ENCODE results near the gene SUGCT.

SUGCT gene

DNA sequence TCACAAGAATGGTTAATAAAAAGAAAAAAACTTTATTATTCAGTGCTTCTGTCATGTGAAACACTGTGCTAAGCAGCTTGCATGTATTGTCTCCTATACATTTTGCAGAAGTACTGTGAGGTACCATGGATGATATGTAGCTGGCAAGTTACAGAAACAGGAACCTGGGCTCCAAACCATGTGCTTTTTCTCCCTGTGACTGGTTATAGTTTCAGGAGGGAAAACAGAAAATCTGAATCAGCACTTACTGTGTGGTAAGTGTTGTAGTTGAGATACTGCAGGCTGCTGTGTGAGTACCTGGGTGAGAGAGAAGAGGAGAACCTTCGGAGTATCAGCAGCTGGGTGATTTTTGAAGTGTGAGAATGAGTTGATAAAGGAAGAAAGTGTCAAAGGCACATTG is 285.0 kb downstream of the SUGCT start:
- Histone ChIP-seq H3K4me1 (ENCODE audit: control insufficient read depth, low read depth, low read length) (peaks cover 8% of the 10 kb centered on the region), H3K9ac (ENCODE audit: low read length) (no peak overlapping the region), H3K36me3 (ENCODE audit: control insufficient read depth, low read depth, low read length) (no peaks in the 10 kb centered on the region), H3K4me3 (ENCODE audit: low read length) (no peak overlapping the region), H3K27me3 (ENCODE audit: control insufficient read depth, insufficient read depth, low read length) (no peaks in the 10 kb centered on the region), H3K9me3 (ENCODE audit: control insufficient read depth, low read depth, low read length) (no peaks in the 10 kb centered on the region), H3K27ac (ENCODE audit: low read length) (no peak overlapping the region)

DNA sequence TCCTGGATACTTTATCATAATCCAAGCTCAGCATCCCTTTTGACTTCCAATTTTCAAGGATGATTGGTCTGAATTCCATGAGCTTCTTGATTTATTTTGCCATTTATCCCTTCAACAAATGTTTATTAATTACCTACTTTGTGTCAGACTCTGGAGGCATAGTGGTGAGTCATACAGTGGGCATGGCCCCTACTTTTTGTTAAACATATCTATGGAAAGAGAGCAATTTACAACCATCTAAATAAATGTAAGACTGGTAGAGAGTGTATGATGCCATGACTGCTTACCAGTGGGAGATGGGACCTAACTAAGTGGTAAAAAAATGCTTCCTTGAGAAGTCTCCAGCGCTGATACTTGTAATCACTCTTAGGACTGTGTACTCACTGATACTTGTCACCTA is 286.6 kb downstream of the SUGCT start:
- no peaks in the 10 kb centered on the region for H3K27me3 ChIP-seq (ENCODE audit: control insufficient read depth, insufficient read depth, low read length)
- H3K4me1 ChIP-seq (ENCODE audit: control insufficient read depth, low read depth, low read length) = peaks cover 8% of the 10 kb centered on the region
- no peaks in the 10 kb centered on the region for H3K9me3 ChIP-seq (ENCODE audit: control insufficient read depth, low read depth, low read length)
- H3K27ac ChIP-seq (ENCODE audit: low read length) = no peak overlapping the region
- no peaks in the 10 kb centered on the region for H3K36me3 ChIP-seq (ENCODE audit: control insufficient read depth, low read depth, low read length)
- H3K9ac ChIP-seq (ENCODE audit: low read length) = no peak overlapping the region
- H3K4me3 ChIP-seq (ENCODE audit: low read length) = no peak overlapping the region

DNA sequence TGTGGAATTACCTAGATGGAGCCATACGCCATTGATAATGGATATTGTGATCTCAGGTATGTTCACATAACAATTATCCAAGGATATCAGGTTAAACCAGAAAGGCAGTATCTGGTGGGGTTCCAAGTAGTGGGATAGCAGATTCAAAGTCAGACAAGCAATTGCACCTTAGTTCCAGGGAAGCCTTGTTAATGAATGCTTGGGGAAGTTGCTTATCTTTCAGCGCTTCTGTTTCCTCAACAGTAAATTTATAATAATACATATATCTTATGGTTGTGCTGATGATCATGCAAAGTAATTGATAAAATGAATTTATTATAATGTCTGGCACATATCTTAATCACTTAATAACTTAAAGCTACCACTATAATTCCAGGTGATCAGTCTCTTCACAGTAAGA is 290.9 kb downstream of the SUGCT start:
- H3K9ac ChIP-seq (ENCODE audit: low read length) = no peak overlapping the region
- no peaks in the 10 kb centered on the region for H3K4me1 ChIP-seq (ENCODE audit: control insufficient read depth, low read depth, low read length)
- H3K27ac ChIP-seq (ENCODE audit: low read length) = no peak overlapping the region
- no peaks in the 10 kb centered on the region for H3K27me3 ChIP-seq (ENCODE audit: control insufficient read depth, insufficient read depth, low read length)
- H3K4me3 ChIP-seq (ENCODE audit: low read length) = no peak overlapping the region
- H3K36me3 ChIP-seq (ENCODE audit: control insufficient read depth, low read depth, low read length) = no peaks in the 10 kb centered on the region
- no peaks in the 10 kb centered on the region for H3K9me3 ChIP-seq (ENCODE audit: control insufficient read depth, low read depth, low read length)

GRCh38 chr7:40428421-40428820 is 293.6 kb downstream of the SUGCT start:
- H3K9me3 ChIP-seq (ENCODE audit: control insufficient read depth, low read depth, low read length) = peaks cover 3% of the 10 kb centered on the region
- no peak overlapping the region for H3K27ac ChIP-seq (ENCODE audit: low read length)
- H3K4me1 ChIP-seq (ENCODE audit: control insufficient read depth, low read depth, low read length) = no peaks in the 10 kb centered on the region
- H3K9ac ChIP-seq (ENCODE audit: low read length) = no peak overlapping the region
- no peak overlapping the region for H3K4me3 ChIP-seq (ENCODE audit: low read length)
- no peaks in the 10 kb centered on the region for H3K36me3 ChIP-seq (ENCODE audit: control insufficient read depth, low read depth, low read length)
- no peaks in the 10 kb centered on the region for H3K27me3 ChIP-seq (ENCODE audit: control insufficient read depth, insufficient read depth, low read length)

- Histone ChIP-seq H3K9me3 (ENCODE audit: control insufficient read depth, low read depth, low read length) (peaks cover 3% of the 10 kb centered on the region), H3K36me3 (ENCODE audit: control insufficient read depth, low read depth, low read length) (no peaks in the 10 kb centered on the region), H3K27ac (ENCODE audit: low read length) (no peak overlapping the region), H3K27me3 (ENCODE audit: control insufficient read depth, insufficient read depth, low read length) (no peaks in the 10 kb centered on the region), H3K4me3 (ENCODE audit: low read length) (no peak overlapping the region), H3K9ac (ENCODE audit: low read length) (no peak overlapping the region), H3K4me1 (ENCODE audit: control insufficient read depth, low read depth, low read length) (no peaks in the 10 kb centered on the region)
Observed at GRCh38 chr7:40429826-40430225, 295.0 kb downstream of the SUGCT start.

DNA sequence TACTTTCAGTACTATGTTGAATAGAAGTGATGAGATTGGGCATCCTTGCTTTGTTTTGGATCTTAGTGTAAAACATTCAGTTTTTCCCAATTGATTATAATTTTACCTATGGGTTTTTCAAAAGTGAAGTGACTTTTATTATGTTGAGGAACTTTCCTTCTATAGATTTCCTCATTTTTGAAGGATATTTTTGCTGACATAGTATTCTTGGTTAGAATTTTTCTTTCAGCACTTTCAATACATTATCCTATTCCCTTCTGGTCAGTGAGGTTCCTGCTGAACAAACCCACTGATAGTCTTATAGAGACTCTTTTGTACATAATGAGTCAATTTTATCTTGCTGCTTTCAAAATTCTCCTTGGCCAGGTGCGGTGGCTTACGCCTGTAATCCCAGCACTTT is 297.2 kb downstream of the SUGCT start:
- H3K27ac ChIP-seq (ENCODE audit: low read length) = no peak overlapping the region
- no peak overlapping the region for H3K9ac ChIP-seq (ENCODE audit: low read length)
- peaks cover 3% of the 10 kb centered on the region for H3K9me3 ChIP-seq (ENCODE audit: control insufficient read depth, low read depth, low read length)
- H3K27me3 ChIP-seq (ENCODE audit: control insufficient read depth, insufficient read depth, low read length) = no peaks in the 10 kb centered on the region
- no peaks in the 10 kb centered on the region for H3K36me3 ChIP-seq (ENCODE audit: control insufficient read depth, low read depth, low read length)
- no peaks in the 10 kb centered on the region for H3K4me1 ChIP-seq (ENCODE audit: control insufficient read depth, low read depth, low read length)
- H3K4me3 ChIP-seq (ENCODE audit: low read length) = no peak overlapping the region

GRCh38 chr7:40436710-40437109 is 301.9 kb downstream of the SUGCT start:
- H3K4me3 ChIP-seq (ENCODE audit: low read length) = no peak overlapping the region
- H3K9me3 ChIP-seq (ENCODE audit: control insufficient read depth, low read depth, low read length) = no peaks in the 10 kb centered on the region
- H3K27ac ChIP-seq (ENCODE audit: low read length) = no peak overlapping the region
- no peak overlapping the region for H3K9ac ChIP-seq (ENCODE audit: low read length)
- H3K27me3 ChIP-seq (ENCODE audit: control insufficient read depth, insufficient read depth, low read length) = no peaks in the 10 kb centered on the region
- H3K36me3 ChIP-seq (ENCODE audit: control insufficient read depth, low read depth, low read length) = no peaks in the 10 kb centered on the region
- H3K4me1 ChIP-seq (ENCODE audit: control insufficient read depth, low read depth, low read length) = no peaks in the 10 kb centered on the region

DNA sequence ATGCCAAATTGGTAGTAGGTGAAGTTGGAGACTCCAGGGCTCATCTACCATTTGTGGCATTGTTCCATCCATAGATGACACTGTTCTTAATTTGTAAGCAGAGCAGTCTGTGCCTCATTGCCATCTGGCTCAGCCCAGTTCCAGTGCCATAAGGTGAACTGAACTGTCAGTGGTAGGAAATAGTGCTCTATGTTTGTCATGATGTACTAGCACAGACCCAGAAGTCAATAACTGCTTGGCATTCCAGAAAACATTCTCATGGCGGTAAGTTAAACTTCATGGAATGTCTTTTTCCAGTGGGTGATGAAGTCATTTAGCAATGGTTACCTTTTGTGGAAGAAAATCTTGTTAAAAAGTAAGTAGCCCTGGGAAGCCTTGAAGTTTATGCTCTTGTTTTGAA is 302.7 kb downstream of the SUGCT start:
- Histone ChIP-seq H3K9me3 (ENCODE audit: control insufficient read depth, low read depth, low read length) (no peaks in the 10 kb centered on the region), H3K4me1 (ENCODE audit: control insufficient read depth, low read depth, low read length) (no peaks in the 10 kb centered on the region), H3K9ac (ENCODE audit: low read length) (no peak overlapping the region), H3K4me3 (ENCODE audit: low read length) (no peak overlapping the region), H3K27me3 (ENCODE audit: control insufficient read depth, insufficient read depth, low read length) (no peaks in the 10 kb centered on the region), H3K27ac (ENCODE audit: low read length) (no peak overlapping the region), H3K36me3 (ENCODE audit: control insufficient read depth, low read depth, low read length) (no peaks in the 10 kb centered on the region)

- no peaks in the 10 kb centered on the region for H3K9me3 ChIP-seq (ENCODE audit: control insufficient read depth, low read depth, low read length)
- H3K4me1 ChIP-seq (ENCODE audit: control insufficient read depth, low read depth, low read length) = no peaks in the 10 kb centered on the region
- no peak overlapping the region for H3K9ac ChIP-seq (ENCODE audit: low read length)
- no peaks in the 10 kb centered on the region for H3K27me3 ChIP-seq (ENCODE audit: control insufficient read depth, insufficient read depth, low read length)
- H3K27ac ChIP-seq (ENCODE audit: low read length) = no peak overlapping the region
- no peaks in the 10 kb centered on the region for H3K36me3 ChIP-seq (ENCODE audit: control insufficient read depth, low read depth, low read length)
- no peak overlapping the region for H3K4me3 ChIP-seq (ENCODE audit: low read length)
Observed at GRCh38 chr7:40437936-40438634, 303.3 kb downstream of the SUGCT start.

DNA sequence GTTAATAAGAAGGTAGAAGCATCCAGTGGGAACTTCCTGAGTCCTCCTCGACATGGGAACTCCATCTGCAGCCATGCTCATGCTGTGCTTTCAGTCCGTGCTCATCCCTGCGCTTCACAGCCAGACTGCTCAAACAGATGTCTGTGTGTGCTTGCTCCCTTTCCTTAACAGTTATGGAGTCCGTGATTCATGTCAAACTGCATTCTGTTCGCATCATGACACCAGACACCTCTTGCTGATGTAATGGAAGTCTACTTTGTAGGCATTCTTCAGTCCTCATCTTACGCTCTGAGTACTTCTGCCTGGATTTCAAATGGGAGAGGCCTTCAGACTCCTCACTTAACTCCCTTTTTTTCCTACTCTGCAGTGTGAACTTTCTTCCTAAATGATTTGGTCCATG is 304.9 kb downstream of the SUGCT start:
- H3K36me3 ChIP-seq (ENCODE audit: control insufficient read depth, low read depth, low read length) = no peaks in the 10 kb centered on the region
- H3K9ac ChIP-seq (ENCODE audit: low read length) = no peak overlapping the region
- no peaks in the 10 kb centered on the region for H3K27me3 ChIP-seq (ENCODE audit: control insufficient read depth, insufficient read depth, low read length)

GRCh38 chr7:40447345-40447744 is 312.5 kb downstream of the SUGCT start:
- no peaks in the 10 kb centered on the region for H3K4me1 ChIP-seq (ENCODE audit: control insufficient read depth, low read depth, low read length)
- H3K36me3 ChIP-seq (ENCODE audit: control insufficient read depth, low read depth, low read length) = no peaks in the 10 kb centered on the region
- no peak overlapping the region for H3K27ac ChIP-seq (ENCODE audit: low read length)
- no peaks in the 10 kb centered on the region for H3K27me3 ChIP-seq (ENCODE audit: control insufficient read depth, insufficient read depth, low read length)
- H3K9me3 ChIP-seq (ENCODE audit: control insufficient read depth, low read depth, low read length) = no peaks in the 10 kb centered on the region
- no peak overlapping the region for H3K4me3 ChIP-seq (ENCODE audit: low read length)
- no peak overlapping the region for H3K9ac ChIP-seq (ENCODE audit: low read length)

More for the DNA sequence above, 304.9 kb downstream of the SUGCT start:
- Histone ChIP-seq H3K4me3 (ENCODE audit: low read length) (no peak overlapping the region), H3K4me1 (ENCODE audit: control insufficient read depth, low read depth, low read length) (no peaks in the 10 kb centered on the region), H3K27ac (ENCODE audit: low read length) (no peak overlapping the region), H3K9me3 (ENCODE audit: control insufficient read depth, low read depth, low read length) (no peaks in the 10 kb centered on the region)

DNA sequence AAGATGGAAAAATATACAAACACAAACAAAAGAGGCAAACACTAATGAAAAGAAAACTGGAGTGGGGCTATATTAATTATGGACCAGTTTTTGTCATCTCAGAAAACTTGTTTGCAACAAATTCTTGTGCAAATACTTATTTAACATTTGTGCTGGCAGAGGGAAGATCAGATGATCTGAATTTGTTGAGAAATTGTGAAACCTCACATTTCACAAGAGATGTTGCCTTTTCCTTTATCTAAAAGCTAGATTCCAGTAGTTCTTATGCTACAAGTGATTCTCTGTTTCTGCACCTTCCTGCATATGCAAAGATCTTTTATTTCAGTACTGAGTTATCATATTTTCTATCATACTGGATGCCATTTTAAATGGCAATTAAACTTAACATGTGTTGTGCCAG is 320.7 kb downstream of the SUGCT start:
- Histone ChIP-seq H3K27me3 (ENCODE audit: control insufficient read depth, insufficient read depth, low read length) (no peaks in the 10 kb centered on the region), H3K36me3 (ENCODE audit: control insufficient read depth, low read depth, low read length) (no peaks in the 10 kb centered on the region), H3K9me3 (ENCODE audit: control insufficient read depth, low read depth, low read length) (no peaks in the 10 kb centered on the region), H3K4me3 (ENCODE audit: low read length) (no peak overlapping the region), H3K9ac (ENCODE audit: low read length) (no peak overlapping the region), H3K4me1 (ENCODE audit: control insufficient read depth, low read depth, low read length) (peaks cover 8% of the 10 kb centered on the region), H3K27ac (ENCODE audit: low read length) (no peak overlapping the region)
